GM19328 (cell line): ENCODE data around the gene RSBN1L.
"Not testable (repeated sequence)": the region's sequence is repeated elsewhere in the genome, so short reads cannot be mapped to it uniquely, and the experiment has no call there.

ENCODE experiments used
- ATAC-seq: cut with Tn5 transposase; IDR thresholded peaks from one replicate; pipeline ENCODE4 v1.9.1; 2021; ENCODE audit warnings: mild to moderate bottlenecking, moderate library complexity; ENCODE audit not compliant: unreplicated experiment

RSBN1L gene

DNA sequence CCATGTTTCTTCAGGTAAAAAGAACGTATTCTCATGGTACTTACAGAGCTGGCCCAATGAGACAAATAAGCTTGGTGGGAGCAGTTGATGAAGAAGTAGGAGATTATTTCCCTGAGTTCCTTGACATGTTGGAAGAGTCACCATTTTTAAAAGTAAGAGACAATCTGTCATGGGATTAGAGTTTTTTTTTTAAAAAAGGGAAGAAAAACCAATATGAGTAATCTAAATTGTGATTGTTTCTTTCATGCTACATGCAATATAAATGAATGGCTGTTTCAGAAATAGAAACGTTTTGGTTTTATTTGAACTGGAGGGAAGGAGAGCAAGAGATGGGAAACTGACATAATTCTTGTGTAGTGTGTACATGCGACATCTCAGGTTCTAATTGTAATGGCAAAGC, 69.2 kb downstream of the RSBN1L start:
- ATAC-seq, result no peak

DNA sequence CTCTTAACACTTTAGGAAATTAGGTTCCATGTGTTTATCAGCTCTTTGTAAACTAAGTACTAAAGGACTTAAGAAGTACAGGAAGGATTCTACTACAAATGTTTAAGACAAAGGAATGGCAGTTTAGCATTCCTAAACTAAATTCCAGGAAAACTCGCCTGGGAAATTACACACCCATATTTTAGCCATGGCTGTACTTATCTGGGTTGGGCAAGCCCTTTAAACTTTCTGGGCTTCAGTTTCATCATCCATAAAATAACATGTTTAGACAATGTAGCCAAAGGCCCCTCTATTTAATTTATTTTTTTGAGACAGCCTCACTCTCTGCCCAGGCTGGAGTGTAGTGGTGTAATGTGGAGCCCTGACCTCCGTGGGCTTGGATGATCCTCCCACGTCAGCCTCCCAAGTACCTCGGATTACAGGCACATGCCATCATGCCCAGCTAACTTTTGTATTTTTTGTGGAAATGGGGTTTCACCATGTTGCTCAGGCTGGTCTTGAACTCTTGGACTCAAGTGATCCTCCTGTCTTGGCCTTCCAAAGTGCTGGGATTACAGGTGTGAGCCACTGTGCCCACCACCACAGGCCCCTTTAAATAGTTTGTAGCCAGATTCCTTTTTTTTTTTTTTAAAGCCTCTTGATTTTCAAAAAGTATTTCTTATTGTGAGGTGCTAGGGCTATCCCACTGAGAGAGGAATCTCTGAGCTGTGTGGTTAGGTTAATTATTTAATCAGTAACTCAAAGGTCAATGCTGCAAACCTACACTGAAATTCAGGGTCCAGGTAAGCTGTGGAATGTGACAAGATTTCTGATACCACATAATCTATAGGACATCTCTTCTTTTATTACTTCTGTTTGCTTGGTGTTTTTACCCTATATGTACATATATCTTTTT, 69.9 kb downstream of the RSBN1L start:
- ATAC-seq, result no peak

DNA sequence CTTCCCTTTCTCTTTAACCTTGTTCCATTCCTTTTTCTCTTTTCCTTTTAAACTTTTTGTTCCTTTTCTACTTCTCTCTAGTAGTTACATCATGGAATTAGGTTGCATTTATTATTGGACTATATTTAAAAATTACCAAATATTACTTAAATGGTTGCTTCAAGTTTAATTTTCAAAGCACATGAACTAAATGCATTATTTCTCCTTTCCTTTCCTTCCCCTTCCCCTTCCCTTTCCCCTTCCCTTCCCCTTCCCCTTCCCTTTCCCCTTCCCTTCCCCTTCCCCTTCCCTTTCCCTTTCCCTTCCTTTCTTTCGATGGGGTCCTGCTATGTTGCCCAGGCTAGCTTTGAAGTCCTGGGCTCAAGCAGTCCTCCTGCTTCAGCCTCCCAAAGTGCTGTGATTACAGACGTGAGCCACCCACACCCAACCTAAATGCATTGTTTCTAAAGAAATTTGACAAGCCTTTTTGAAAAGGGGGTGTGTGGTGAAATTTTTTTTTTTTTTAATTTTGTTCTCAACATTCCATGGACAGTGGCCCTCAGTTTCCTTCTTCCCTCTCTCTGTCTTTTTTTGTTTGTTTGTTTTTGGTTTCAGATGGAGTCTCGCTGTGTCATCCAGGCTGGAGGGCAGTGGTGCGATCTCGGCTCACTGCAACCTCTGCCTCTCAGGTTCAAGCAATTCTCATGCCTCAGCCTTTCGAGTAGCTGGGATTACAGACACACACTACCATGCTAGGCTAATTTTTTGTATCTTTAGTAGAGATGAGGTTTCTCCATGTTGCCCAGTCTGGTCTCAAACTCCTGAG, 70.7 kb downstream of the RSBN1L start:
- no peak for ATAC-seq

DNA sequence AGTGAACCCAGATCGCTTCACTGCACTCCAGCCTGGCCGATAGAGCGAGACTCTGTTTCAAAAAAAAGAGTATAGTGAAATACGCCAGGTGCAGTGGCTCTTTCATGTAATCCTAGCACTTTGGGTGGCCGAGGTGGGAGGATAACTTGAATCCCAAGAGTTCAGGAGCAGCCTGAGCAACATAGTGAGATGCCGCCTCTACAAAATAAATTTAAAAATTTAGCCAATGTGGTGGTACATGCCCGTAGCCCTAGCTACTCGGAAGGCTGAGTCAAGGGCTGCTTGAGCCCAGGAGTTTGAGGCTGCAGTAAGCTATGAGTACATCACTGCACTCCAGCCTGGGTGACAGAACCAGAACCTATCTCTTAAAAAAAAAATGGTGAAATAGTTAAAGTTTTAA, 74.1 kb downstream of the RSBN1L start:
- no peak for ATAC-seq

DNA sequence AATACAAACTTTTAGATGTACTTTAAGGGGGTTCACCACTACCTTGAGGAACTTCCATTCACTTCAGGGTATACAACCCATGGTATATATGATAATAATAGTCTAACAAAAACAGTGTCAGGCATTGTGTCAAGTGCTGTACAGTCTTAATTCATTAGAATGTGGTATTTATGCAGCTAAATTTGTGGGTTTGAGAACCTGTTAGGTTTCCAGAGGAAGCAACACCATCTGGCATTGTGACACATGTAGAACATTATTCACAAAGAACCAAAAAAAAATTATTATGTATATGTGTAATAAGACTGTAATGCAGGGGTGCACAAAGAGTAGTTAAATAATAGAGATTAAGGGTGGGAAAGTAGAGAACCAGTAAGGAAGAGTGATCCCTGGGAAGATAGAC, 75.6 kb downstream of the RSBN1L start:
- no peak for ATAC-seq

DNA sequence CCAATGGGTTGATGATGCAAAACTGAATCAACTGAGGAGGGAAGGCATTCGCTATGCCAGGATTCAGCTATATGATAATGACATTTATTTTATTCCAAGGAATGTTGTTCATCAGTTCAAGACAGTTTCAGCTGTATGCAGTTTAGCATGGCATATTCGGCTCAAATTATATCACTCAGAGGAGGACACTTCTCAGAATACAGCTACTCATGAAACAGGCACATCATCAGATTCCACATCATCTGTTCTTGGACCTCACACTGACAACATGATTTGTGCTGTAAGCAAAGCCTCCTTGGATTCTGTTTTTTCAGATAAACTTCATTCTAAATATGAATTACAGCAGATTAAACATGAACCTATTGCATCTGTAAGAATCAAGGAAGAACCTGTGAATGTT, 82.3 kb downstream of the RSBN1L start:
- no peak for ATAC-seq

DNA sequence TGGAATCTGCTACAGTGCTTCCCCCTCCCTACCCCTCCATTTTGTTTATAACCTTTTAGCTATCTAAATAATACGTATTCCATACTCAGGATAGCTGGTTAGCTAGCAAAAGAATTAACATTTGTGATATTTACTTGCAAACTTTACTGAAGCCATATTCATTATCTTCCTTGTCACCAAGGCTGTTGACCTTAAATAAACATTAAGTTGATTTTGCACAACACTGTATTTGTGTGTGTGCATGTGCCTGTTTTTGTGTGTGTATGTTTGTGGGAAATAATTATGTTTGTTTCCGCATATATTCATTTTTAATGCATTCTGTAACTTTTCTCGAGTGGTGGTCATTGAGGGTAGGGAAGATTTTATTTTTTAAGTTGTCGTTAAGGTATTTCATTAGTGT, 86.1 kb downstream of the RSBN1L start:
- ATAC-seq, result no peak

DNA sequence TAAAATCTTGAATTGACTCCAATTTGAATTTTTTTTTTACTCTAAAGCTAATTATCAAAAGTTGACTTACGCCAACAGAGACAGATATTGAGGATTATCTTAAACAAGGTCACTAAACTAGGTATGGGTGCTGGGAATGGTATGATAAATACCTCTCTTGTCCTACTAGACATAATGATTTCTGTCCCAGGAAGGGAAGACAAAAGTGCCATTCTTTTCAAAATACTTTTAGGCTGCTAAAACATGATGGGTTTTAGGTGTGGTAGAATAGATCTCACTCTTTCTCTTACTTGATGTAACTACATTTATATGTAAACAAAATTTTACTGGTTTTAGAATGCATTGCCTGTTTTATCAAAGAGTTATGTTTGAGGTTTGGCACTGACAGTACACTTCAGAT, 86.9 kb downstream of the RSBN1L start:
- no peak for ATAC-seq

DNA sequence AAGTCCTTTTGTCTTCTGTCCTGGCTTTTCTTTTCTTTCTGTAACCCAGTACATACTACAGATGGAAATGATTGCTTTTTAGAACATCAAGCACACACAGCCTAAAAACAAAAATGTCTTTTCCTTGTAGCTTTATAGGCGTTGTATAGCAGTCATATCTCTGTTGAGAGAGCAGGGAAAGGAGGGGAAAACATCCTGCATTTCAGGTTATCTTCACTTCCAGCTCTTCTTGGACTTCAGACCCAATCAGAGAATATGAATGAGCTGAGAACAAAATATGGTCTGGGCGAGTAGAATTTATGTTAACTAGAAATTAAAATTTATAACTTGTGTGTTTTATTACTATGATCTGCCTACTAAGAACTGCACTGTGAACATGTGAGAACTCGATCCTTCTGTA, 87.3 kb downstream of the RSBN1L start:
- ATAC-seq, result no peak

DNA sequence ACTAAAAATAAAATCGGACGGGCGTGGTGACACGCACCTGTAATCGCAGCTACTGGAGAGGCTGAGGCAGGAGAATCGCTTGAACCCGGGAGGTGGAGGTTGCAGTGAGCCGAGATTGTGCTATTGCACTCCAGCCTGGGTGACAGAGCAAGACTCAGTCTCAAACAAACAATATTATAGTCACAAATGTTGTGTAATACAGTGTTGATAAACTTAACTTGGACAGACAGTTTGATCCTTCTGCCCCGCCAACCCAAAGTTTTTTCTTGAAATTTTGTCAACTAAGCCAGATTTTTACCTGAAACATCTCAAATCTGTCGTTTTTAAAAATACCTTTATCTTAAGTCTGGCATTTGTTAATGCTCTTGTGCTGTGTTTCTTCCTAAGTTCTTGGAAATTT, 88.2 kb downstream of the RSBN1L start:
- not testable (repeated sequence) for ATAC-seq

DNA sequence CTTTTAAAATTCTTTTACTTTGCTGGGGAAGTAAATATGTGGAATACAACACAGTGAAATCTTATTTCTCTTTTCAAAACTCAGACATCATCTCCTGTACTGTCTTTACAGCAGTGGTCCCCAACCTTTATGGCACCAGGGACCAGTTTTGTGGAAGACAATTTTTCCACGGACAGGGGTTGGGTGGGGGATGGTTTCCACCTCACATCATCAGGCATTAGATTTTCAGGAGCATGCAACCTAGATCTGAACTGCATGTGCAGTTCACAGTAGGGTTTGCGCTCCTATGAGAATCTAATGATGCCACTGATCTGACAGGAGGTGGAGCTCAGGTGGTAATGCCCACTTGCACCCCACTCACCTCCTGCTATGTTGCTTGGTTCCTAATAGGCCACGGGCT, 89.8 kb downstream of the RSBN1L start:
- ATAC-seq, result no peak

DNA sequence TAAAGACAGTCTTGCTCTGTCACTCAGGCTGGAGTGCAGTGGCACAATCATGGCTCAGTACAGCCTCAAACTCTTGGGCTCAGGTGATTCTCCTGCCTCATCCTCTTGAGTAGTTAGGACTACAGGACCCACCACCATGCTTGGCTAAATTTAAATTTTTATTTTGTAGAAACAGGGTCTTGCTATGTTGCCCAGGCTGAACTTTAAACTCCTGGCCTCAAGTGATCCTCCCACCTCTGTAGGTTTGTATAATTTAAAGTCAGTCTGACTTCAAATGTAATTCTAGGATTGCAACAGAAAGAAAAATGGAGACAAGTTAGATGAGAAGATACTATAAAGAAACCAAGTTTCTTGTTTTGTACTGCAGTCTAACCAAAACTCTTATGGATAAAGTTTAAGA, 90.5 kb downstream of the RSBN1L start:
- ATAC-seq, result no peak

DNA sequence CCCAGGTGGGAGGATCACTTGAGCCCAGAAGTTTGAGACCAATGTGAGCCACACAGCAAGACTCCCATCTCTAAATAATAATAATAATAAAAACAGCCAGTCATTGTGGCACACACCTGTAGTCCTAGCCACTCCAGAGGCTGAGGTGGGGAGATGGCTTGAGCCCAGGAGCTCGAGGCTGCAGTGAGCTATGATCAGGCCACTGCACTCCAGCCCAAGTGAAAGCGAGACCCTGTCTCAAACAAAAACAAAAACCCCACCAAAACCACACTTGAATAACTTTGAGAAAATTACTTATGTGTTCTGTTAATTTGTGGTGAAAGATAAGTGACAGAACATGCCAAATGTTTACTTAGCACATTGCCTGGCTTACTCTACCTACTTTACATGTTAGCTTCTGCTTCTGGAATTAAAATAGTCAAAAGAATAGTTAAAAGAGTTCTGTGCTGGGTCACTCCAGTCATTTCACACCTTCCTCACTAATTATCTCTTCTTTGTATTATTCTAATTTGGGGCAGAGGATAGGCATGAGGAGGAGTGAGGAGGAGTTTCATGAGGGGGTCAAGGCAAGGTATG, 92.2 kb downstream of the RSBN1L start:
- no peak for ATAC-seq

DNA sequence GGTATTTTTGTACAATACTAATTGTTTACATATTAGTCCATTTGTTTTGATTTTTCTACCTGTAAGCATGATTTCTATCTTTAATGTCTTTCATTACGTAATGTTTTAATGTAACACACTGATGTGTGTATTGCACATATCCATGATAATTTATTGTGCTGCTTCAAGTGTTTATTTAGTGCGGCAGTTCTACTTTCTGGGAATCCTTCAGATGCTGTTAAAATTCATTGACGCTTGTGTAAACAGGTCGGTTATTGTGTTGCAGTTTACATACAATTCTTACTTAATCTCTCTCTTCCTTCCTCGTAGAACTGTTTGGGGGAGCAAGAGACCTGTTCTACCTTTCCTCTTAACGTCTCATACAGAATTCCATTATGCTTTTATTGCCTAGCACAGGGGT, 95.1 kb downstream of the RSBN1L start:
- no peak for ATAC-seq

DNA sequence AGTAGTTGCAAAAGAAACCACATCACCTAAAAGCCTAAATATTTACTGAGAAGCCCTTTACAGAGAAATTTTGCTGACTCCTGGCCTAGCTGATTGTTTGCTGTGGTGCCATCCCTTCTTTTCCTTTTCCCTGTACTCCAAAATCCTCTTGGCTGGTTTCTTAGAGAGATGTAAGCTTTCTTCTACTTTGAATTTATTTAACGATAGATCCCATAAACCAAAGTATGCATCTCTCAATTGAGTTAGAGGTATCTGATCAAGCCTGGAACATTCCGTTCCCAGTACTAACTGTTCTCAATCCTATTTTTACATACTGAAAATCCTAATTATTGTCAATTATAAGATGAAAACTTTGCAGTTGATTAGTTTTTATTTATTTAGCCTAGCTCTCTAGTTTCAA, 95.7 kb downstream of the RSBN1L start:
- no peak for ATAC-seq

DNA sequence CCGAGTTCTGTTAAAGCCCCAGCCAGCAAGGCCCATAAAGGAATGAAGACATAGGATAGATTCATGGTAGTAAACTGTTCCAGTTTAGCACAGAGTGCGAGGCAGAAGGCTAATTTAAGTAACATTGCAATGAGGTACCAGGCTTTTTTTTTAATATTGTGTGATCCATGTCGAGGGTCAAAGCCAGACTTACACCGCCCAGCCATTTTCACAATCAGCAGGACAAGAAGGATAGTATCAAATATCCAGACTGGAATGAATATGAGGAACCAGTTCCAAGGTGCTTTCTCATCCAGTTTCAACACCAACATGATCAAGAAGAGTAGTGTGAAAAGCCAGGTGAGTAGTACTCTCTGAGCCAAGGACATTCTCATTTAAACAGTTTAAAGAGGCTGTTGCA, 97.7 kb downstream of the RSBN1L start:
- ATAC-seq, result no peak

DNA sequence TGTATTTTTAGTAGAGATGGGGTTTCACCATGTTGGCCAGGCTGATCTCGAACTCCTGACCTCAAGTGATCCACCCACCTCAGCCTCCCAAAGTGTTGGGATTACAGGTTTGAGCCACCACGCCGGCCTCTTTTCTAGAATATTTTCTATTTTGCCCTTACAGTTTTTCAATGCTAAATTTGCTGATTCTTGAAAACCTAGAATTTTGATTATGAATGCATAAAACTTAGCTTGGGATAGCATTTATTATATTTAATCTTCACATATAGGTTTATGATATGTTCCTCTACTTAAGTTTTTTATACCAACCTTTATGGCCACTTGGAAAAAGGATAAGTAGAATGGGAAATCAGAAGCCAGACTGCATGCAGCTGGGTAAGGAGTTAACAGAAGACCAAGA, 99.8 kb downstream of the RSBN1L start:
- no peak for ATAC-seq

DNA sequence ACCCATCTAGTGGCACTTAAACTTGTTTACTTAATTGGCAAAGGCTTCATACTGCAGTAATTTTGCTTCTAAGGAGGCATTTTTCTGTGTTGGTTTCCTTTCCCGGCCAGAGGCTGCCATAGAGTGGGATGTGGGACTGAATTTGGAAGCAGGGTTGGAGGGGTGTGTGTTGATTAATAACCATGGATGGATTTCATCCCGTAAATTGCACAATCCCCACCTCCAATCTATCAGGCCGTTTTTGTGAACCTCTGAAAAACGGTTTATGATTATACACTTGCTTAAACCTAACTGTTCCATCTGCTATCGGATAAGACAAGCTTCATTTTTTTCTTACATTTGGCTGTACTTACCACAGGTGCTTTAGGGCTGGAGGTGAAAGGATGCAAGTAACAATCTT, 100.7 kb downstream of the RSBN1L start:
- no peak for ATAC-seq

DNA sequence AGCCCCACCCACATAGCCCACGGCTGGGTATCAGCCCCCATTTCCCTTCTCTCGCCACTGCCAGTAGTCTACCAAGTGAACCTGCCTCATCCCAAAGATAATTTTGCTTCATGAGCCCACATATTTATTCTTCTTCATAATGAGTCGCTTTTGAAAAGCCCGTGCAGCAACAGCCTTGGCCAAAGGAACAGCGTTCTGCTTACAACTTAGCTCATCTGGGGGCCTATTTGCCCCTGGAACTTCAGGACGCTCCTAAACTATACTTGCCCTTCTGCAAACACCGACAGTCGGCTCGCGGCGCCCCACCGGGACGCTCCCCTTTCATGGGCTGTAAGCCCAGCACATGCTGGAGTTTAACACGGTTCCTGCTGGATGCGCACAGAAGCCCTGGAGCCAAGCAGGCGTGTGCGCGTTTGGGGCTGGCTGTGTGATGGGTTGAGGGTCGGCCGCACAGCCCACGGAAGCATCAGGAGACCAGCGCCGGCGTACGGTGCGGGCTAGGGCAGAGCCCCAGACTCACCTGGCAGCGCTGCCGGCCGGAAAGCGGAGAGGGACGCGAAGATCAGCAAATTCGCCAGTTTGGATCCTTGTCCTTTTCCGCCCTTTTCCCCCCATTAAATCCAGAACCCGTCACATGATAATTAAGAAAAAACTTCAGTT, 101.6 kb downstream of the RSBN1L start:
- peak; percentile 25 for ATAC-seq

DNA sequence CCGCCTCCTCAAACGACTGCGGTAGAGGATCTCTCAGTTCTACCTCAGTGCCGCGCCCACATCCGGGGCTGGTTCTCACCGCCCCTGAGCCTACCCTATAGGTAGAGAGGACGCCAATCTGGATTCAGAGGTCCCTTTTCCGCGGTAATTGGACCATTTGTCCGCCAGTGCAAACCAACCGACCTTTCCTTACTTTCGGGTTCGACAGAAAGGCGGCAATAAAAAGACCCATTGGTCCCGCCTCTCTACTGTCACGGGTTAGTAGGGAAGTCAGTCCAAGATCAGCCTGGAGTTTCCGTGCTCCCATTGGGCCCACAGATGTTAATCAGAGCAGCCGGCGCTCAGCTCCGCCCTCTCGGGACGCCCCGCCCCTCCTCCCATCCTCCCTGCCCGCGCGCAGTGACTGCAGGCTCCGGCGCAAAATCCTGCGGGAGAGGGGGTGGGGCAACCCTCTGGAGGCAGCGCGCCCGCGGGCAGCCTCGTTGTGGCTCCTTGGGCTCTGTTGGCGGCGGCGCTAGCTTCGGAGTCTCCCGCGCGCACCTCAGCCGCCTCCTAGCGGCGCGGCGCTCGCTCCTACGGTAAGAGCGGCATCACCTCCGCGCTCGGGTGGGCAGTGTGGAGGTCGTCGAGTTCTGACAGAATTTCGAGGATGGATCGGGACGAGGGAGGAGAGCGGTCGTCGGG, 102.3 kb downstream of the RSBN1L start, which contains the start of the genes PHTF2 and TMEM60:
Gene PHTF2, plus strand, starts transcription at position 380 of the 684 bp plus-strand sequence.
Gene TMEM60, minus strand, starts transcription at position 41 of the 684 bp plus-strand sequence. CDS start 4,061 bp downstream, outside the sequence.
- peak; percentile 94 for ATAC-seq
